SK-N-SH (cell line): ENCODE measurements around the gene LRP5. TPM values are rescaled to one million over a fixed set of nuclear protein-coding genes. Genes with fewer than 3 reads are reported as not detected.

ENCODE experiments used
- CTCF ChIA-PET: fragments of 300-600, 350-600 bp; formaldehyde crosslinking; extraction: SDS; loops from one replicate; lab custom pipeline; 2021; lab: Yijun Ruan, JAX
- POLR2A ChIA-PET: fragments of 350-600 bp; sonication (Branson Sonifier 250); formaldehyde crosslinking; extraction: SDS; loops from one replicate; lab custom pipeline; 2020; ENCODE audit warnings: antibody characterized with exemption, inconsistent platforms; lab: Yijun Ruan, JAX
- DNase-seq: peaks from one replicate; pipeline ENCODE4 v3.0.0; 2012
- H2AFZ ChIP-seq: fragments of 200-600 bp; sonication (generic); 2 replicates; pipeline ENCODE4 v1.8.1; 2016; ENCODE audit warnings: antibody characterized with exemption, mild to moderate bottlenecking, low read depth
- H3F3A ChIP-seq: fragments of 200-600 bp; sonication (generic); replicated peaks from 2 replicates; pipeline ENCODE3; 2016; ENCODE audit warnings: antibody characterized with exemption, mild to moderate bottlenecking; ENCODE audit not compliant: insufficient read depth
- H3K27ac ChIP-seq, 2 experiments: fragments of 200-500 bp in 1 of 2; fragments of 200-600 bp in 1 of 2; sonication (Bioruptor generic) in 1 of 2; sonication (generic), shearing (Covaris generic) in 1 of 2; 2 replicates each; pipeline versions ENCODE4 v1.5.1 to v1.6.1; 2014 to 2016; ENCODE audit warnings: low read depth in 2 of 2, inconsistent platforms in 1 of 2, low read length in 1 of 2, mild to moderate bottlenecking in 1 of 2, mixed read lengths in 1 of 2
- H3K27me3 ChIP-seq: fragments of 200-600 bp; sonication (generic), shearing (Covaris generic); 2 replicates; pipeline ENCODE4 v1.6.1; 2016; ENCODE audit warnings: mixed run types; ENCODE audit not compliant: insufficient read depth
- H3K36me3 ChIP-seq, 2 experiments: fragments of 200-500 bp in 1 of 2; fragments of 200-600 bp in 1 of 2; sonication (Bioruptor generic) in 1 of 2; sonication (generic) in 1 of 2; replicated peaks in 1 of 2; 2 replicates each; pipeline versions ENCODE3 to v1.5.1; 2014 to 2016; ENCODE audit warnings: low read length in 1 of 2, mild to moderate bottlenecking in 1 of 2; ENCODE audit not compliant: insufficient read depth in 2 of 2, control insufficient read depth in 1 of 2
- H3K4me1 ChIP-seq, 2 experiments: fragments of 200-500 bp in 1 of 2; fragments of 200-600 bp in 1 of 2; sonication (Bioruptor generic) in 1 of 2; sonication (generic), shearing (Covaris generic) in 1 of 2; 2 replicates each; pipeline versions ENCODE4 v1.5.1 to v1.6.1; 2014 to 2016; ENCODE audit warnings: low read depth in 1 of 2, low read length in 1 of 2, mixed run types in 1 of 2; ENCODE audit not compliant: insufficient read depth in 2 of 2, control insufficient read depth in 1 of 2
- H3K4me2 ChIP-seq: fragments of 200-600 bp; sonication (generic), shearing (Covaris generic); 2 replicates; pipeline ENCODE4 v1.6.1; 2017; ENCODE audit warnings: mixed run types
- H3K4me3 ChIP-seq, 2 experiments: fragments of 200-500 bp in 1 of 2; fragments of 200-600 bp in 1 of 2; sonication (Bioruptor generic) in 1 of 2; sonication (generic), shearing (Covaris generic) in 1 of 2; 2 replicates each; pipeline versions ENCODE4 v1.5.1 to v1.8.1; 2014 to 2016; ENCODE audit warnings: low read depth in 2 of 2, inconsistent platforms in 1 of 2, low read length in 1 of 2, mild to moderate bottlenecking in 1 of 2, mixed read lengths in 1 of 2, moderate library complexity in 1 of 2
- H3K79me2 ChIP-seq: fragments of 200-600 bp; sonication (generic); 2 replicates; pipeline ENCODE4 v1.8.1; 2017; ENCODE audit warnings: mild to moderate bottlenecking; ENCODE audit not compliant: insufficient read depth
- H3K9ac ChIP-seq: fragments of 200-600 bp; sonication (generic); 2 replicates; pipeline ENCODE4 v1.6.1; 2017; ENCODE audit warnings: mixed run types
- H3K9me2 ChIP-seq: fragments of 200-600 bp; sonication (generic); 2 replicates; pipeline ENCODE4 v1.6.1; 2017; ENCODE audit warnings: mixed run types
- H3K9me3 ChIP-seq: fragments of 200-600 bp; sonication (generic); 2 replicates; pipeline ENCODE4 v1.6.1; 2017; ENCODE audit warnings: mixed run types, mild to moderate bottlenecking, moderate library complexity
- H4K20me1 ChIP-seq: fragments of 200-600 bp; sonication (generic); 2 replicates; pipeline ENCODE4 v1.6.1; 2017; ENCODE audit warnings: mild to moderate bottlenecking, mixed run types; ENCODE audit not compliant: insufficient read depth
- CTCF ChIP-seq: fragments of 200-600 bp; sonication (generic); IDR thresholded peaks from 2 replicates; pipeline ENCODE4 v1.6.1; 2017; ENCODE audit warnings: antibody characterized with exemption, mild to moderate bottlenecking, moderate library complexity
- EZH2phosphoT487 ChIP-seq: fragments of 200-600 bp; sonication (generic); IDR thresholded peaks from 2 replicates; pipeline ENCODE4 v1.6.1; 2017; ENCODE audit warnings: low read depth, mixed run types, mild to moderate bottlenecking, antibody characterized with exemption, moderate library complexity, borderline replicate concordance
- MEF2A ChIP-seq: IDR thresholded peaks from 2 replicates; pipeline ENCODE4 v1.4.0; 2012; ENCODE audit warnings: low read depth, borderline replicate concordance
- NFIC ChIP-seq: IDR thresholded peaks from 2 replicates; pipeline ENCODE4 v1.4.0; 2012; ENCODE audit warnings: borderline replicate concordance
- REST ChIP-seq: IDR thresholded peaks from 2 replicates; pipeline ENCODE4 v1.6.1; 2012; ENCODE audit warnings: mild to moderate bottlenecking, low read depth, low read length, moderate library complexity
- RXRA ChIP-seq: IDR thresholded peaks from 2 replicates; pipeline ENCODE4 v1.4.0; 2012; ENCODE audit warnings: low read depth, mild to moderate bottlenecking, borderline replicate concordance
- TEAD4 ChIP-seq: IDR thresholded peaks from 2 replicates; pipeline ENCODE4 v1.4.0; 2012; ENCODE audit warnings: mild to moderate bottlenecking, borderline replicate concordance; ENCODE audit not compliant: insufficient read depth
- USF2 ChIP-seq: fragments of 150-350 bp; IDR thresholded peaks from 2 replicates; pipeline ENCODE4 v1.6.1; 2017; ENCODE audit warnings: antibody characterized with exemption, low read length, low read depth, borderline replicate concordance
- ZBTB33 ChIP-seq: IDR thresholded peaks from 2 replicates; pipeline ENCODE4 v1.4.0; 2012; ENCODE audit warnings: low read depth, borderline replicate concordance
- WGBS: methylation state at CpG from one replicate; pipeline ENCODE4 v1.1.6; 2017; ENCODE audit warnings: low lambda C conversion rate; 5-methylcytosine and 5-hydroxymethylcytosine counted together
- polyA plus RNA-seq, 3 experiments: library from polyadenylated mRNA; depleted of rRNA; stranded (reverse); fragments of >200 nt; gene quantifications; 2 replicates each; pipeline ENCODE4 v1.2.3, GENCODE V29; 2012

LRP5 gene
- polyA plus RNA-seq, 1 of the 3 experiments (the other 2 are of a cell fraction), result 15.0 TPM

GRCh38 chr11:68324241-68324640 is 11.8 kb downstream of the LRP5 start:
- Histone ChIP-seq H3K4me2 (no peak overlapping the region), H3K9me3 (no peaks in the 10 kb centered on the region), H3K9me2 (no peaks in the 10 kb centered on the region), H4K20me1 (0 out of 2 replicates have a peak, but pooled peaks cover 12% of the 10 kb centered on the region), H3K9ac (no peak overlapping the region), H3K4me1 (peaks cover 10 to 60% of the 10 kb centered on the region in 2 experiments; a peak in 3 of 4 replicates), H3F3A (no peaks in the 10 kb centered on the region), H3K36me3 (no peaks in the 10 kb centered on the region), H2AFZ (no peak overlapping the region), H3K4me3 (no peak overlapping the region), H3K79me2 (peaks cover 64% of the 10 kb centered on the region), H3K27ac (no peak overlapping the region), H3K27me3 (no peaks in the 10 kb centered on the region)
- no peak for TF ChIP-seq REST
- no peak for TF ChIP-seq TEAD4
- TF ChIP-seq RXRA, result no peak
- no peak for TF ChIP-seq USF2
- no peak for TF ChIP-seq ZBTB33
- no peak for TF ChIP-seq MEF2A
- TF ChIP-seq NFIC, result no peak
- TF ChIP-seq CTCF, result no peak
- no peak for TF ChIP-seq EZH2phosphoT487
- DNase-seq, result no peak
- ChIA-PET CTCF (interaction anchor here (1.3 kb wide), 1 partner anchor 27 kb away, joined by 3 read pairs; no protein-coding TSS in a partner anchor), POLR2A (no interaction called here)
- WGBS, result 94% methylated on average over 4 of the region's 9 CpGs
